ENCODE measurements around the gene CA10.

DNA sequence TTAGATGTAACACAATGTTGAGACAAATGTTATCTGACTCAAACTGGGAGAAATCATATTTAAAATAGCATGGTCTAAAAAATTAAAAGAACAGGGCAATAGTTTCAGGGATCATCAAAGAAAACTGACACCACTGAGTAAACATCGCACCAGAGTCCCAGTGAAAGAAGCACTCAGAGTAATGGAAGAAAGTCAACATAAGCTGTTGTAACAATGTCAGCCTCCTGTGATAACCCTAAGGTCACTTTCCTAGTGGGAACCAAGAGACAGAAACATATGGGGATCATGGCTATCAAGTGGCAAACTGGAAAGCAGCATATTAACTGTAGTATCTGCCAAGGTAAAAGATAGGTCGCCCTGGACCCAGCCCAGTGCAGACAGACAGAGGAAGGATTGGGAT is 160.8 kb downstream of the CA10 start:
- TF ChIP-seq POLR2A (IDR thresholded peaks at IDR 0.05) = no peak
- no peak for TF ChIP-seq CTCF (IDR thresholded peaks at IDR 0.05)

Measured in transverse colon (tissue), 3 donors.